Cardiac muscle cell (in vitro differentiated cells and primary cell): ENCODE measurements around the gene TNXB. TPM values are rescaled to one million over a fixed set of nuclear protein-coding genes. Genes with fewer than 3 reads are reported as not detected.

ENCODE experiments used
- DNase-seq, 2 donors: peaks; one replicate each; pipeline versions ENCODE4 v3.0.0 to v3.0.0-alpha.2; 2010 to 2017; ENCODE audit warnings: low read depth in 1 of 2, low spot score in 1 of 2
- H3K27ac ChIP-seq: fragments of 200-600 bp; sonication (generic); 2 replicates; pipeline ENCODE4 v1.5.1; 2016
- H3K27me3 ChIP-seq: fragments of 200-600 bp; sonication (generic); 2 replicates; pipeline ENCODE4 v1.6.0; 2016; ENCODE audit warnings: control low read depth
- H3K36me3 ChIP-seq: fragments of 200-600 bp; sonication (generic); 2 replicates; pipeline ENCODE4 v1.5.1; 2016; ENCODE audit warnings: control low read depth
- H3K4me1 ChIP-seq: fragments of 200-600 bp; sonication (generic); 2 replicates; pipeline ENCODE4 v1.8.1; 2017; ENCODE audit warnings: low read depth, mild to moderate bottlenecking, mixed run types
- H3K4me3 ChIP-seq: fragments of 200-600 bp; sonication (generic); 2 replicates; pipeline ENCODE4 v1.5.1; 2016; ENCODE audit warnings: mild to moderate bottlenecking
- H3K9me3 ChIP-seq: fragments of 200-600 bp; sonication (generic); 2 replicates; pipeline ENCODE4 v1.5.1; 2017; ENCODE audit warnings: low read depth, mild to moderate bottlenecking, control low read depth
- polyA plus RNA-seq: library from polyadenylated mRNA; unstranded; fragments of >200 nt; fragmentation: Nextera tagmentation; extraction: Ambion mirVana; gene quantifications from 2 replicates; pipeline ENCODE4 v1.2.1, GENCODE V29; 2016
- total RNA-seq: library from RNA; depleted of rRNA; stranded (reverse); fragments of >200 nt; gene quantifications from 2 replicates; pipeline ENCODE4 v1.2.3, GENCODE V29; 2016
- TF ChIP-seq, protein P1 (sequence below): IDR thresholded peaks from 2 replicates; pipeline ENCODE4 v1.5.1; 2012; ENCODE audit warnings: low read depth, mild to moderate bottlenecking, low read length

Gene TNXB
- total and polyA plus RNA-seq, 2 experiments from 2014 or later = 0.92 to 9.3 TPM

DNA sequence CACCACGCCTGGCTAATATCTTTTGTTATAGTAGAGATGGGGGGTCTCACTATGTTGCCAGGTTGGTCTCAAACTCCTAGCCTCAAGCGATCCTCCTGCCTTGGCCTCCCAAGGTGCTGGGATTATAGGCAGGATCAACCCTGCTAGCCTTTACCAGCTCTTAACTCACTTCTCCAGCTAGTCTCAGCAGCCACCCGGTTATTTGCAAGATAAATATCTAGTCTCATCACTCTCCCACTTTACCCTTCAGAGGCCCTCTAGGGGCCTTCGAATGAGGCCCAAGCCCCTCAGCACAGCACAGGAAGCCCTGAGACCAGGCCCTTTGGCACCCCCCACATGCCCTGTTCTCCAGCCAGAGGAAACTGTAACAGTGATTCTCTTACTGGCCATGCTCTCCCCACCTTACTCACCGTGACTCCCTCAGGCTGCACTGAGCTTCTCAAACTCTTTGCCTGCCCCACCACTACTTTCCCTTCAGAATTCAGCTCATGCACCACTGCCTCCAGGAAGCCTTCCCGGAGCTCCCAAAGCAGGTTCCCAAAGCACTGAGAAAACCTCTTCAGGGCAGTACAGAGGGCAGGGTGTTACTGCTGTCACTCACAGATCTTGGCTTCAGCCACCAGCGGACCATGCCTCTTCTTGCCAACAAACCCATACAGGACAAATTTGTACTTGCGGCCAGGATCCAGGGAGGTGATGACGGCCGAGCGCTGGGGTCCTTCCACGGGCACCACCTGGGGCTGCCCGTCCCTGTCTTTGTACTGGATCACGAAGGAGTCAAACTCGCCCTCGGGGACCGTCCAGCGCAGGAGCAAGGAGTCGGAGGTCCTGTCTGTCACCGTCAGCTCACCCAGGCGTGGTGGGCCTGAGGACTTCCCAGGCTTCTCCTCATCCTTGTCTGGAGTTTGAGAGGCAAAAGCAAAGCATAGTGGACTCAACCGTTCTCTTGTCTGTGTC lies 25.0 kb downstream of the TNXB start:
- H3K36me3 ChIP-seq = no peaks in the 10 kb centered on the region
- H3K4me1 ChIP-seq = no peaks in the 10 kb centered on the region
- TF ChIP-seq, protein P1, sequence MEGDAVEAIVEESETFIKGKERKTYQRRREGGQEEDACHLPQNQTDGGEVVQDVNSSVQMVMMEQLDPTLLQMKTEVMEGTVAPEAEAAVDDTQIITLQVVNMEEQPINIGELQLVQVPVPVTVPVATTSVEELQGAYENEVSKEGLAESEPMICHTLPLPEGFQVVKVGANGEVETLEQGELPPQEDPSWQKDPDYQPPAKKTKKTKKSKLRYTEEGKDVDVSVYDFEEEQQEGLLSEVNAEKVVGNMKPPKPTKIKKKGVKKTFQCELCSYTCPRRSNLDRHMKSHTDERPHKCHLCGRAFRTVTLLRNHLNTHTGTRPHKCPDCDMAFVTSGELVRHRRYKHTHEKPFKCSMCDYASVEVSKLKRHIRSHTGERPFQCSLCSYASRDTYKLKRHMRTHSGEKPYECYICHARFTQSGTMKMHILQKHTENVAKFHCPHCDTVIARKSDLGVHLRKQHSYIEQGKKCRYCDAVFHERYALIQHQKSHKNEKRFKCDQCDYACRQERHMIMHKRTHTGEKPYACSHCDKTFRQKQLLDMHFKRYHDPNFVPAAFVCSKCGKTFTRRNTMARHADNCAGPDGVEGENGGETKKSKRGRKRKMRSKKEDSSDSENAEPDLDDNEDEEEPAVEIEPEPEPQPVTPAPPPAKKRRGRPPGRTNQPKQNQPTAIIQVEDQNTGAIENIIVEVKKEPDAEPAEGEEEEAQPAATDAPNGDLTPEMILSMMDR = no peak
- no peak overlapping the region for H3K4me3 ChIP-seq
- no peak for DNase-seq
- H3K27ac ChIP-seq = no peak overlapping the region
- H3K27me3 ChIP-seq = peaks cover 9% of the 10 kb centered on the region
- no peaks in the 10 kb centered on the region for H3K9me3 ChIP-seq

DNA sequence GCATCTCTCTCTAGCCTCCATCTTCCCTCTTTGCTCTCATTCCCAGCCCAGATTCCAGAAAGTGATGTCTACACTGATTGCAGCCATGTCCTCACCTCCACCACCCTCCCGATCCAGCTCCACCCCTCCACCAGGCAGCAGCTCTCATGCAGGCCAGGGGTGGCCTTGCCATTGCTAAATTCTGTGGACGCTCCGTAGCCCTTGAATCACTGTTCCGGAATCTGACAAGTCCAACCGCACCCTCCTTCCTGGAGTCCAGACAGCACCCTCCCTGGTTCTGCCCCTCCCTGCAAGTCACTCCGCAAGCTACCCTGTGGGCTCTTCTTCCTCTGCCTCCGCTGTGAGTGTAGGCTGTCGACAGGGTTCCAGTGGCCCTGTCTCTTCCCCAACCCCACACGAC lies 26.2 kb downstream of the TNXB start:
- TF ChIP-seq, protein P1 = no peak
- H3K27me3 ChIP-seq = peaks cover 9% of the 10 kb centered on the region
- no peaks in the 10 kb centered on the region for H3K36me3 ChIP-seq
- peak in 1 of 2 donors; percentile 91 for DNase-seq
- no peaks in the 10 kb centered on the region for H3K9me3 ChIP-seq
- H3K27ac ChIP-seq = no peak overlapping the region
- no peak overlapping the region for H3K4me3 ChIP-seq
- no peaks in the 10 kb centered on the region for H3K4me1 ChIP-seq

DNA sequence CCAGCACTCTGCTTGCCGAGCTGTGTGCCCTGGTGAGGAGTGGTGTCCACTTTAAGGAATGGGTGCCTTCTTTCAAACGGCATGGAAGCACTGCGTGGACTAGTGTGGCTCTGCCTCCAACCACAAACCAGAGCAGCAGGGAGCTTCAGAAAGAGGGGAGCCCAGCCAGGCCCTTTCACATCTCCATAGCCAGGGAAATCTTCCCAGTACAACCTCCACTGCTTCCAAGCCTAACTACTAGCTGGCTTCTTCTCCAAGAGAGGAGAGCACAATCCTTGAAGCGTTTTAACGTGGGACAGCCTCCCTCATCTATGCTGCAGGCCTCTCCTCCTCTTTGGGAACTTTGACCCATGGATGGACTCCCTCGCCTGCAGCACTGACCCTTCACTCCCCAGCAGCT lies 26.7 kb downstream of the TNXB start:
- H3K4me1 ChIP-seq = no peaks in the 10 kb centered on the region
- H3K27me3 ChIP-seq = peaks cover 9% of the 10 kb centered on the region
- H3K36me3 ChIP-seq = no peaks in the 10 kb centered on the region
- H3K9me3 ChIP-seq = no peaks in the 10 kb centered on the region
- peak in 1 of 2 donors; percentile 15 for DNase-seq
- H3K27ac ChIP-seq = no peak overlapping the region
- TF ChIP-seq, protein P1 = no peak
- no peak overlapping the region for H3K4me3 ChIP-seq

DNA sequence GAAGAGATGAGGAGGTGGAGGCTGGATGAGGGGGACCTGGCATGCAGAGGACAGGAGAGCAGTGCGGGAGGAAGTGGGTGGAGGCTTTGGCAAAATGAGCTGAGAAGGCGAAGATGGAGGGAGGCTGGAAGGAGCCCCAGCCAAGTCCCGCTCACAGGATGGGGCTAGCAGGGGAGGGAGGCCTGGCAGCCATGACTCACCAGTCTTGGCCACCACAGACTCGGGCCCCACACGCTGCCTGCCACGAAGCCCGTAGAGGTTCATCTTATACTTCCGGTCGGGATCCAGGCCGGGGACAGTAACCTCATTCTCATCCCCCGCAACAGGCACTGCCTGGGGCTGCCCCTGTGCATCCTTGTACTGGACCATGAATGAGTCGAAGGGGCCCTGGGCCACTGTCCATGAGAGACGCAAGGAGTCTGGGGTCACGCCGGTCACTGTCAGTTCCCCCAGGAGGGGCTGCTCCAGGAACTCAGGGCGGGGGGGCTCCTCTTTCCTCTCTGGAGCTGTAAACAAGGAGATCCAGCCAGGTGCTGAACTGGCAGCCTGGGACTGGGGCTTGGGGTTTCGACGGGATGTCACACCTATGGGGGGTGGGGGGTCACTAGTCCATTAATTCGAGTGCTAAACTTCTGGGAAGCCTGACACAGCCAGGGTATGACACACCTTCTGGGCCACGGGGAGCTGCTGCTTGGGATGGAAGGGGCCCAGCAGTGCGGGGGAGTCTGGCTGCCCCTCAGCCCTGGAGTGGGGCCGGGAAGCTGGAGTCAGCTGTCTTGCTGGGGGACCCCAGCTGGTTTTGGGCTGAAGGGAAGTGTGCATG lies 27.8 kb downstream of the TNXB start:
- Histone ChIP-seq H3K27ac (no peak overlapping the region), H3K36me3 (no peaks in the 10 kb centered on the region), H3K27me3 (peaks cover under 1% of the 10 kb centered on the region), H3K4me1 (no peaks in the 10 kb centered on the region), H3K4me3 (no peak overlapping the region), H3K9me3 (no peaks in the 10 kb centered on the region)
- TF ChIP-seq, protein P1 = no peak
- peak in 1 of 2 donors; percentile 95 for DNase-seq

DNA sequence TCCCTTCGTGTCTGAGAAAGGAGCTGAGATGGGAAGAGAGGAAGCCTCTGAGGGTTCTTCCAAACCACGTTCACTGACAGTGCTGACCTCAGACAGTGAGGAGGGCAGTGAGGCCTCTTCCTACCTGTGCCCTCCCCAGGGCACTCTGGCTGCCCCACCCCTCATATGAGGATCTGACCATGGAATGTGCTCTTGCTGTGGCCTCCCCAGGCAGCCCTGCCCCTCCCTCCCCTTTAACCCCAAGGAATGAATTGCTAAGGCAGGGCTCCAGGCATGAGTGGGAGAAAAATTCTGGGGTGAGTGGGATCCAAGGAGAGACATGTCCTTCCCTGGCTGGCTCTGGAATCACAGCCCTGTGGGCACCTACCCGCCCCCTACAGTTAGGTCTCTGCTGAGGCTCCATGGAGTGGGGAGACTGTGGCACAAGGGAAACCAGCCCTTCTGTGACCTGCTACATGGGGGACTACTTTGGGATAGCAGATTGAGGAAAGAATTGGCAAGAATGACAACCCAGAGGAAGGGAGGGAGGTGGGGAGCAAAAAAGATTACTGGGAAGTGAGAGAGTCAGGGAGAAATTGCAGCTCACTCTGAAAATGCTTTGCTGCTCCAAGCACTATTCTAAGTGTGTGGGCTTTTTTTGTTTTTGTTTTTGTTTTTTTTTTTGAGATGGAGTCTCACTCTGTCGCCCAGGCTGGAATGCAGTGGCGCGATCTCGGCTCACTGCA lies 29.4 kb downstream of the TNXB start:
- no peaks in the 10 kb centered on the region for H3K9me3 ChIP-seq
- H3K27ac ChIP-seq = no peak overlapping the region
- no peak overlapping the region for H3K4me3 ChIP-seq
- H3K4me1 ChIP-seq = no peaks in the 10 kb centered on the region
- H3K36me3 ChIP-seq = no peaks in the 10 kb centered on the region
- H3K27me3 ChIP-seq = no peaks in the 10 kb centered on the region
- no peak for DNase-seq
- TF ChIP-seq, protein P1 = no peak
